Mesothelial cell of epicardium (in vitro differentiated cells): ENCODE data around the gene ENO4. TPM values are rescaled to one million over a fixed set of nuclear protein-coding genes. Genes with fewer than 3 reads are reported as not detected.

Experiments used
- DNase-seq, 2 experiments: peaks; one replicate each; pipeline ENCODE4 v3.0.0; 2021; ENCODE audit warnings: low spot score in 2 of 2; ENCODE audit not compliant: unreplicated experiment in 2 of 2
- H3K27ac Mint-ChIP-seq: 2 replicates; pipeline ENCODE4 v1.8.0; 2021; ENCODE audit warnings: mixed read lengths
- H3K27me3 Mint-ChIP-seq: 2 replicates; pipeline ENCODE4 v1.8.0; 2021; ENCODE audit warnings: low read depth, mixed read lengths
- H3K36me3 Mint-ChIP-seq: 2 replicates; pipeline ENCODE4 v1.8.0; 2021; ENCODE audit warnings: mixed read lengths
- H3K4me1 Mint-ChIP-seq: 2 replicates; pipeline ENCODE4 v1.8.0; 2021; ENCODE audit warnings: mixed read lengths
- H3K4me3 Mint-ChIP-seq: 2 replicates; pipeline ENCODE4 v1.8.0; 2021; ENCODE audit warnings: mild to moderate bottlenecking, moderate library complexity, mixed read lengths
- H3K9me3 Mint-ChIP-seq: 2 replicates; pipeline ENCODE4 v1.8.0; 2021; ENCODE audit warnings: mixed read lengths
- CTCF ChIP-seq: fragments of 200-600 bp; sonication (generic); IDR thresholded peaks from one replicate; pipeline ENCODE4 v1.5.0; 2021; ENCODE audit warnings: antibody characterized with exemption; ENCODE audit not compliant: unreplicated experiment
- total RNA-seq: library from RNA; stranded (reverse); gene quantifications from 3 replicates; pipeline ENCODE4 v1.2.1, GENCODE V29; 2021

Gene ENO4
- total RNA-seq, 1 donor from 2014 or later, result 2.6 TPM

DNA sequence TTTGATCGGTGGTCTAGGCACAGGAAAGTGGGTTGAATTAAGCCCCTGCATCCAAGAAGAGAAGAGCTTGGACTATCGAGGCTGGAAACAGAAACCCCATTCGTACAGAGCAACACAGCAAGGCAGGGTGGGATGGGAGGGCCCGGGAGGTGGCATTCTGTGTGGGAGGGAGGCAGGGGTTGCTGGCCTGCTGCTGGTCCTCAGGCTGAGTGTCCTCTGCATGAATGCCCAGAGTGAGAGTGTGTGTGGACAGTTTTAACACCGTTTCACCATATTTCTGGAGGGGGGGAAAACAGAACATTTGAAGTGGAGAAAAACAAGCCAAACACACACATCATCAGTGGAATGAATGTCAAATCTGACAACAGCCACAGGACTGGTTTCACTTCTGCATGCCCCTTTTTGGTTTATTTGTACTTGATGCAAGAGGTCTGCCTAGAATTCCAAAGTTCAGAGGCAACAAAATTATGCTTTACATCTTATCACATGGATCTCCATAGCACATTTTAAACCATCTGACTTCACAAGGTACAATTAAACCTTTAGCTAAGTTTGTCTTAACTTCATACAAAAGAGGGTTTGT, 11.1 kb upstream of the ENO4 start:
- Mint-ChIP-seq H3K9me3 (no peaks in the 10 kb centered on the region), H3K4me1 (peaks cover 7% of the 10 kb centered on the region), H3K27me3 (peaks cover 18% of the 10 kb centered on the region), H3K4me3 (no peak overlapping the region), H3K36me3 (no peaks in the 10 kb centered on the region), H3K27ac (no peak overlapping the region)
- TF ChIP-seq CTCF, result no peak
- DNase-seq, result no peak

DNA sequence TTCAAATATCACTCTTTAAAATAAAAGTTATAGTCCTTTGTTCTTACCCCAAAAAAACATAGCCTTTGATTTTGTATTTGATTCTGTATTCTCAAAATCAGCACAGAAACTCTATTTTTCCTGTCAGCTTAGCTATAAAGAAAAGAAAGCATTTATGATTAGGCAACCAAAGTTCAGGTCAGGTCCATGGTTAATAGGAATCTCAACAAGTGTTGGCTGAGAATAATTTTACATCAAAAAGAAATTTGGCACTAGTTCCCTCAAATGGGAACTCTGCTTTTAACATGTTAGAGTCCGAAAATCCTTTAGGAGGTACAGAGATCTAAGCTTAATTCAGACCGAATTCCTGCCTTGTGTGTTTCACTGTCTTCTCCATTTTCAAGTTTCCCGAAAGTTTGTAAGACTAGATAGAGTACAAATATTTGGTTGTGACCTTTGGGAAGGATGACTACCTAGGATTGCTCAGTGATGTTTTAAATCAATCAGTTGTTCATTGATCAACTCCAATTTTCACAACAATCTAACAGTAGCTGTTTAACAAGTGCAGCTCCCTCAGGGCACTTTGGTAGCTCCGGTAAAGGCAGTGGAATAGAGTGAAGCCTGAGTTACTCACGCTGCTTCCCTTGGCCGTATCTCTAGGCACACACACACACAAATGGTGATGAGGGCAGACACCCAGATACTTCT, 8.8 kb upstream of the ENO4 start:
- Mint-ChIP-seq H3K27ac (no peak overlapping the region), H3K4me1 (peaks cover 7% of the 10 kb centered on the region), H3K9me3 (no peaks in the 10 kb centered on the region), H3K4me3 (no peak overlapping the region), H3K27me3 (peaks cover 9% of the 10 kb centered on the region), H3K36me3 (no peaks in the 10 kb centered on the region)
- TF ChIP-seq CTCF, result no peak
- no peak for DNase-seq

- H3K9me3 Mint-ChIP-seq, result no peaks in the 10 kb centered on the region
- H3K36me3 Mint-ChIP-seq, result no peaks in the 10 kb centered on the region
- H3K4me3 Mint-ChIP-seq, result no peak overlapping the region
- H3K27me3 Mint-ChIP-seq, result peaks cover 2% of the 10 kb centered on the region
- no peak for TF ChIP-seq CTCF
- no peak for DNase-seq
- peaks cover 17% of the 10 kb centered on the region for H3K4me1 Mint-ChIP-seq
- H3K27ac Mint-ChIP-seq, result no peak overlapping the region
Observed at GRCh38 chr10:116845823-116846222, 3.5 kb upstream of the ENO4 start.

DNA sequence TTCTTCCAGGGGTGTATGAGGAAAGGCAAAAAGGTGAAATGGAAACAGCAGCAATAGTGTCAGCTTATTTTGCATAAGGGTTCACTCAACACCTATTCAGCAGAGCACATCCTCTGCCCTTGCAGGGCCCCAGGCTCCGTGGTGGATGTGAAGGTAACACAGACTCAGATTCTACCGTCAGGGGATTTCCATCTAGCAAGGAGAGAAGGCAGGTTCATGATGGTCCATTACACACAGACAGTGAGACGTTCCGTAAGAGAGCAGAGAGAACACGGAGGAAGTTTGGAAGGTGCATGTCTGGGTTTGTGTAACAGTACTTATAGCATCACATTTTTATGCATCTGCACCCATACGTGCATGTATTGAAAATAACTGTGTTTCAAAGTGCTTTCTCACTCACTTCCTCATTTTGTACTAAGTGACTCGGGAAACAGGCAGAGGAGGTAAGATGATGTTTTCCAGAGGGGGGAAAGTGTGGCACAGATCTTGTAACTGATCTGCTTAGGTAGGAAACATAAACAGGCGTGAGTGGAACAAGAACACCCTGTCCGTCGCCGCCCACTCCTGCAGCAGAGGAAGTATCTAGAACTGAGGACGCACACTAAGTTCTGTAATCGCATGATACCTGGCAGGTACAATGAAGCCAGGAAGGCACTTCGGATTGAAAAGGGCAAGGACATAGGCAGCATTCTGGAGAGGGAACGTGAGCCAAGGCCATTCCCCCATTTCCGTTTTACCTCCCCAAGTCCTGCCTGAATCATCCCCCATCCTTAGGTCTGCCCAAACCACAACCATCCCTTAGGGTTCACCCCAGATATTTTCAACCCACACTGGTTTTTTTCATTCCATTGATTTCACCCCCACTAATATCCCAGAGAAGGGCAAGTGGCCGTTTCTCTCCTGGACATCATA, 1.0 kb upstream of the ENO4 start:
- Mint-ChIP-seq H3K4me3 (peak overlapping the region; percentile 89), H3K36me3 (no peaks in the 10 kb centered on the region), H3K9me3 (no peaks in the 10 kb centered on the region), H3K4me1 (peaks cover 20% of the 10 kb centered on the region), H3K27me3 (peaks cover 2% of the 10 kb centered on the region), H3K27ac (peak overlapping the region; percentile 95)
- no peak for TF ChIP-seq CTCF
- DNase-seq, result no peak

DNA sequence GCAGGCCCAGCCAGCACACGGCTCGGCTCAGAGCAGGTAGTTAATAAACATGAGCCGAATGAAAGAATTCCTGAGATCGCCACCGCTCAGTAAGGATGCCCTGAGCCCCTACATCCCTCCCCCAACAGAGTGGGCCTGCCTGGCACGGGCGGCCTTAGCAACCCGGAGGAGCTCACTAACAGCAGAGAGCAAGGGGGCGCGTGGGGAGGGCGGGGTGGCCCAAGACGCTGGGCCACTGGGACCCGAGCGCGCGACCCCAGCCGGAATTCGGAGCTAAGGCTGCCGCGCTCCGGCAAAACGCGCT, 403 bp upstream of the ENO4 start:
- H3K4me1 Mint-ChIP-seq, result peaks cover 20% of the 10 kb centered on the region
- H3K4me3 Mint-ChIP-seq, result peak overlapping the region; percentile 89
- no peaks in the 10 kb centered on the region for H3K36me3 Mint-ChIP-seq
- no peaks in the 10 kb centered on the region for H3K9me3 Mint-ChIP-seq
- peak overlapping the region; percentile 95 for H3K27ac Mint-ChIP-seq
- DNase-seq, result no peak
- peaks cover 2% of the 10 kb centered on the region for H3K27me3 Mint-ChIP-seq
- TF ChIP-seq CTCF, result no peak
